Neuronal stem cell (in vitro differentiated cells): ENCODE results near the gene CCDC149.

Source experiments
- DNase-seq: peaks from one replicate; pipeline ENCODE4 v3.0.0-alpha.2; 2013; ENCODE audit warnings: low spot score
- H2AFZ ChIP-seq: one replicate; pipeline ENCODE4 v1.6.1; 2013; ENCODE audit warnings: mild to moderate bottlenecking, low read length, inconsistent platforms
- H2AK5ac ChIP-seq: 2 replicates; pipeline ENCODE4 v1.6.1; 2013; ENCODE audit warnings: low read depth, mild to moderate bottlenecking, inconsistent platforms, low read length, moderate library complexity, mixed read lengths
- H2BK120ac ChIP-seq: 2 replicates; pipeline ENCODE4 v1.6.1; 2013; ENCODE audit warnings: low read depth, mild to moderate bottlenecking, inconsistent platforms, low read length, moderate library complexity, mixed read lengths
- H2BK12ac ChIP-seq: one replicate; pipeline ENCODE4 v1.6.1; 2013; ENCODE audit warnings: low read length, inconsistent platforms
- H2BK15ac ChIP-seq: 2 replicates; pipeline ENCODE4 v1.6.1; 2013; ENCODE audit warnings: mild to moderate bottlenecking, low read length, inconsistent platforms, mixed read lengths
- H2BK5ac ChIP-seq: one replicate; pipeline ENCODE4 v1.6.1; 2013; ENCODE audit warnings: inconsistent platforms, mild to moderate bottlenecking, low read length, moderate library complexity
- H3K14ac ChIP-seq: one replicate; pipeline ENCODE4 v1.6.1; 2013; ENCODE audit warnings: low read length, inconsistent platforms
- H3K18ac ChIP-seq: 2 replicates; pipeline ENCODE4 v1.6.1; 2013; ENCODE audit warnings: low read length, inconsistent platforms
- H3K23ac ChIP-seq: 2 replicates; pipeline ENCODE4 v1.6.1; 2013; ENCODE audit warnings: low read depth, mild to moderate bottlenecking, mixed read lengths, low read length, inconsistent platforms; ENCODE audit not compliant: poor library complexity
- H3K27ac ChIP-seq: replicated peaks from 3 replicates; pipeline ENCODE4 v1.5.1; 2013; ENCODE audit warnings: low read length, inconsistent platforms
- H3K27me3 ChIP-seq, 3 experiments: 2 replicates each; pipeline ENCODE4 v1.6.1; 2013; ENCODE audit warnings: low read length in 3 of 3, mild to moderate bottlenecking in 2 of 3, inconsistent platforms in 1 of 3, low read depth in 1 of 3, mixed read lengths in 1 of 3, moderate library complexity in 1 of 3; ENCODE audit not compliant: control insufficient read depth in 3 of 3, insufficient read depth in 3 of 3
- H3K36me3 ChIP-seq, 2 donors: replicated peaks in 1 of 2; 2 replicates each; pipeline ENCODE4 v1.6.1; 2013; ENCODE audit warnings: low read length in 2 of 2; ENCODE audit not compliant: control insufficient read depth in 2 of 2, insufficient read depth in 2 of 2
- H3K4ac ChIP-seq: 2 replicates; pipeline ENCODE4 v1.6.1; 2013; ENCODE audit warnings: inconsistent platforms, mild to moderate bottlenecking, low read length, moderate library complexity
- H3K4me1 ChIP-seq, 2 donors: 1 replicate in 1 of 2; 2 replicates in 1 of 2; pipeline ENCODE4 v1.6.1; 2013; ENCODE audit warnings: low read length in 2 of 2, low read depth in 1 of 2; ENCODE audit not compliant: control insufficient read depth in 2 of 2, insufficient read depth in 1 of 2
- H3K4me2 ChIP-seq: one replicate; pipeline ENCODE4 v1.6.1; 2013; ENCODE audit warnings: mild to moderate bottlenecking, low read length, inconsistent platforms; ENCODE audit not compliant: insufficient read depth, poor library complexity, severe bottlenecking
- H3K4me3 ChIP-seq, 2 donors: 2 replicates each; pipeline ENCODE4 v1.5.1; 2013; ENCODE audit warnings: low read length in 2 of 2, mild to moderate bottlenecking in 2 of 2, inconsistent platforms in 1 of 2, moderate library complexity in 1 of 2
- H3K79me1 ChIP-seq: one replicate; pipeline ENCODE4 v1.6.1; 2013; ENCODE audit warnings: low read depth, mild to moderate bottlenecking, inconsistent platforms, low read length, moderate library complexity
- H3K9ac ChIP-seq: one replicate; pipeline ENCODE4 v1.6.1; 2013; ENCODE audit warnings: mild to moderate bottlenecking, low read depth, low read length, inconsistent platforms; ENCODE audit not compliant: poor library complexity
- H3K9me3 ChIP-seq, 2 donors: replicated peaks in 1 of 2; 2 replicates each; pipeline versions ENCODE3 to v1.6.1; 2013; ENCODE audit warnings: low read length in 2 of 2, mild to moderate bottlenecking in 2 of 2, inconsistent platforms in 1 of 2, low read depth in 1 of 2, mixed read lengths in 1 of 2, moderate library complexity in 1 of 2; ENCODE audit not compliant: control insufficient read depth in 2 of 2, insufficient read depth in 1 of 2
- H4K8ac ChIP-seq: one replicate; pipeline ENCODE4 v1.6.1; 2013; ENCODE audit warnings: low read depth, mild to moderate bottlenecking, inconsistent platforms, low read length, moderate library complexity
- H4K91ac ChIP-seq: one replicate; pipeline ENCODE4 v1.6.1; 2013; ENCODE audit warnings: low read length, low read depth, mild to moderate bottlenecking, inconsistent platforms; ENCODE audit not compliant: poor library complexity
- WGBS, 2 donors: extraction: QIAGEN DNeasy Blood & Tissue Kit; methylation state at CpG; one replicate each; pipeline ENCODE4 v1.1.7; 2013; ENCODE audit warnings: missing lambda C conversion rate in 2 of 2, mixed read lengths in 1 of 2; ENCODE audit not compliant: insufficient read length in 2 of 2, insufficient replicate concordance in 1 of 2; ENCODE audit errors: extremely low coverage in 2 of 2; 5-methylcytosine and 5-hydroxymethylcytosine counted together

CCDC149 gene

DNA sequence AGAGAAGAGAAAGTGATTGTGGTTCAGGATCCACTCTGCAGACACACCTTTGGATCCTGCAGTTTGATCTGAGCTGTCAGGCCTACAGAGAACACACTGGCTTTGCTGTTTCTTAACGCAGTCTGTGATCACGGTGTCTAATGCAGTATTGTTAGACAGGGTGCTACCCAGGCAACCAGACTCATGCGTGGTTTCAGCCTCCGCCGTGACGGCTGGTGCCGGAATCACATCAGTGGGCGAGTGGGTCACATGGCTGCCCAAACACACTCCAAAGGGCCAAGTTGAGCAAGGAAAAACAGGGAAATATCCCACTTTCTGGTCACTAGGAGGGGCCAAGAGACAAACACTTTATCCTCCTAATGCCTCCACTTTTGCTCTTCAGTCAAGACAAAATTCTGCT, 27.5 kb downstream of the CCDC149 start:
- H3K4me2 ChIP-seq, result no peak overlapping the region
- H3K9ac ChIP-seq, result no peak overlapping the region
- peak overlapping the region; percentile 10 for H2AFZ ChIP-seq
- peaks cover 6 to 14% of the 10 kb centered on the region in 2 donors for H3K4me1 ChIP-seq
- H3K14ac ChIP-seq, result no peak overlapping the region
- H3K4ac ChIP-seq, result no peak overlapping the region
- no CpG with 5 or more reads among the region's 8 CpGs for WGBS, 2 donors
- no peak overlapping the region for H2BK12ac ChIP-seq
- no peak overlapping the region for H2BK15ac ChIP-seq
- no peaks in the 10 kb centered on the region for H3K9me3 ChIP-seq
- no peak overlapping the region for H3K23ac ChIP-seq
- H3K4me3 ChIP-seq, result no peak overlapping the region
- no peak overlapping the region for H4K91ac ChIP-seq
- H3K36me3 ChIP-seq, result no peaks in the 10 kb centered on the region
- H2BK5ac ChIP-seq, result no peak overlapping the region
- no peaks in the 10 kb centered on the region for H3K27me3 ChIP-seq
- H2BK120ac ChIP-seq, result no peak overlapping the region
- H2AK5ac ChIP-seq, result no peak overlapping the region
- H3K27ac ChIP-seq, result no peak overlapping the region
- H3K18ac ChIP-seq, result no peak overlapping the region
- no peak for DNase-seq
- no peaks in the 10 kb centered on the region for H3K79me1 ChIP-seq
- no peak overlapping the region for H4K8ac ChIP-seq

DNA sequence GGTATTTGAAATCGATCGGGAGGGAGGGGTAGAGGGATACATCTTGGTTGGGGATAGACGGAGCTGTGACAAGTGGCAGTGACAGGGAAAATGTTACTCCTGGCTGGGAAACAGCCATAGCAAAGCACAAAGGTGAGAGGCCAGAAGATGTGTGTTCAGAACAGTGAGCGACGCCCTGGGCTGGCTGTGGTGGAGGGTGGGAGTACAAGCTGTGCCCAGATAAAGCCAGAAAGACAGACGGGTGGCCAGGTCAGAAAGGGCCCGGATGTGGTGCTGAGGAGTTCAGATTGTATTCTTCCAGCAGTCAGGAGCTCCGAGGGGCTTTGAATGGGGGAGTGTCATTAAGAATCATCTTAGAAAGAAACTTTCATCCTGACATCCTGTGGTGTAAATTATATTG, 27.9 kb downstream of the CCDC149 start:
- Histone ChIP-seq H3K9me3 (no peaks in the 10 kb centered on the region), H3K4ac (no peak overlapping the region), H3K14ac (no peak overlapping the region), H2BK12ac (no peak overlapping the region), H3K23ac (no peak overlapping the region), H2AK5ac (no peak overlapping the region), H2BK120ac (no peak overlapping the region), H3K4me2 (no peak overlapping the region), H2BK15ac (no peak overlapping the region), H2BK5ac (no peak overlapping the region), H3K27me3 (no peaks in the 10 kb centered on the region), H4K91ac (no peak overlapping the region), H4K8ac (no peak overlapping the region), H3K4me1 (peaks cover 6 to 14% of the 10 kb centered on the region in 2 donors), H3K9ac (no peak overlapping the region), H3K4me3 (no peak overlapping the region), H3K36me3 (no peaks in the 10 kb centered on the region), H3K18ac (no peak overlapping the region), H2AFZ (peak overlapping the region; percentile 10), H3K79me1 (no peaks in the 10 kb centered on the region), H3K27ac (no peak overlapping the region)
- WGBS, 2 donors, result 100% methylated on average over 2 of the region's 8 CpGs; no CpG with 5 or more reads in 1 of the 2 donors
- no peak for DNase-seq

DNA sequence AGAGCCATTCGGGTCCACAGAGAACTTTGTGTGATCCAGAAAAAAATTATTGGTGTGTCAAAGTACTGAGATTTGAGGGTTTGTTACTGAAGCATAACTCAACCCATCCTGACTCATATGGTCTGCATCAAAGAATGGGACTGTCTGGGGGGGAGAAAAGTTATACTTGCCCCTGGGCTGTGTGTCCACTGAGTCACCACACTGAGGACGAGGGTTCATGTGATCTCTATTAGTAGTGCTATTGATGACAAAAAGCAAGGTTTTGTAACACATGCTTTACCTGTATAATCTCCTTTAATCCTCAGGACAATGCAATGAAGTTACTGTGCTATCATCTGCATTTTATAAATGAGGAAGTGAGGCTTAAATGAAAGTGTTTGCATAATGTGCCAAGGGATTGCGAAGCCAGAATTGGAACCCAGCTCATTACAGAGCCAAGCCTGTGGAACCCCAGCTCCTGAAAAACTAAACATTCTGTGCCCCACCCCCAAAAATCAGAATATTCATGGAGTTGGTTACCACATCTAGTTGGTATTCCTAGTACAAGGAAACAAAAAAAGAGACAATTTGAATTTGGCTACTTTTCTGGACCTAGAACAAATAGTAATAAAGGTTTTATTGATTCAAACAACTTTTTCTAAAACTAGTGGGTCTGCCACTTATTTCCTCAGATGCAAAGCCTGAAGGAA, 31.2 kb downstream of the CCDC149 start:
- DNase-seq, result no peak
- H3K4me1 ChIP-seq, result peaks cover 6 to 14% of the 10 kb centered on the region in 2 donors
- H3K4ac ChIP-seq, result no peak overlapping the region
- H3K27ac ChIP-seq, result no peak overlapping the region
- H4K91ac ChIP-seq, result no peak overlapping the region
- H4K8ac ChIP-seq, result no peak overlapping the region
- no peak overlapping the region for H3K23ac ChIP-seq
- H3K9ac ChIP-seq, result no peak overlapping the region
- H3K79me1 ChIP-seq, result no peaks in the 10 kb centered on the region
- H2BK15ac ChIP-seq, result no peak overlapping the region
- H3K36me3 ChIP-seq, result no peaks in the 10 kb centered on the region
- no peak overlapping the region for H3K14ac ChIP-seq
- H3K4me3 ChIP-seq, result no peak overlapping the region
- H2AK5ac ChIP-seq, result no peak overlapping the region
- no CpG with 5 or more reads among the region's 3 CpGs for WGBS, 2 donors
- H3K27me3 ChIP-seq, result no peaks in the 10 kb centered on the region
- H2BK5ac ChIP-seq, result no peak overlapping the region
- no peak overlapping the region for H2BK120ac ChIP-seq
- H2AFZ ChIP-seq, result no peak overlapping the region
- H2BK12ac ChIP-seq, result no peak overlapping the region
- H3K9me3 ChIP-seq, result no peaks in the 10 kb centered on the region
- no peak overlapping the region for H3K4me2 ChIP-seq
- H3K18ac ChIP-seq, result no peak overlapping the region

DNA sequence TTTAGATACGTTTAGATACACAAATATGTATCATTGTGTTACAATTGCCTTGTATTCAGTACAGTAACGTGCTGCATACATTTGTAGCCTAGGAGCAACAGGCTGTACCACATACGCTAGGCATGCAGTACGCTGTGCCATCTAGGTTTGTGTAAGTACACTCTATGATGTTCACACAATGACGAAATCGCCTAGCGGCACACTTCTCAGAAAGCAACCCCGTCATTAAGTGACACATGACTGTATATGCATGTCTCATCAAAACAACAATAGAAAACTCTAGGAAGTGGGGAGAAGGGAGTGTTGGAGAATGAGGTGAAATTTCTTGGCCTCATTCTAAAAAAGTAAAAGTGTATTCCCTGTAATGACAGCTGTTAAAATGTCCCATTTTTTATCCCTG, 32.7 kb downstream of the CCDC149 start:
- H3K9ac ChIP-seq, result no peak overlapping the region
- H3K9me3 ChIP-seq, result no peaks in the 10 kb centered on the region
- no peak for DNase-seq
- no peaks in the 10 kb centered on the region for H3K27me3 ChIP-seq
- H2AK5ac ChIP-seq, result no peak overlapping the region
- H3K14ac ChIP-seq, result no peak overlapping the region
- H2AFZ ChIP-seq, result no peak overlapping the region
- H2BK5ac ChIP-seq, result no peak overlapping the region
- no peaks in the 10 kb centered on the region for H3K36me3 ChIP-seq
- H2BK120ac ChIP-seq, result no peak overlapping the region
- H3K4me2 ChIP-seq, result no peak overlapping the region
- H4K8ac ChIP-seq, result no peak overlapping the region
- H3K4ac ChIP-seq, result no peak overlapping the region
- no peaks in the 10 kb centered on the region for H3K79me1 ChIP-seq
- H3K4me3 ChIP-seq, result no peak overlapping the region
- H4K91ac ChIP-seq, result no peak overlapping the region
- no peak overlapping the region for H3K23ac ChIP-seq
- no CpG with 5 or more reads among the region's 8 CpGs for WGBS, 2 donors
- H2BK15ac ChIP-seq, result no peak overlapping the region
- H2BK12ac ChIP-seq, result no peak overlapping the region
- no peak overlapping the region for H3K27ac ChIP-seq
- no peak overlapping the region for H3K18ac ChIP-seq
- H3K4me1 ChIP-seq, result peaks cover 3 to 12% of the 10 kb centered on the region in 2 donors
